Nucleus accumbens (tissue), 56 donors: ENCODE data around the gene ALB.

Experiments
- DNase-seq, 56 donors: peaks; one replicate each; lab custom pipeline; 2025; lab: John Stamatoyannopoulos, UW

The ALB gene

GRCh38 chr4:73448448-73449203, 44.5 kb downstream of the ALB start:
- DNase-seq = no peak

GRCh38 chr4:73450398-73451004, 46.4 kb downstream of the ALB start:
- DNase-seq = peak in 1 of 56 donors; percentile 1

- no peak for DNase-seq
Measured at GRCh38 chr4:73451404-73451803, 47.3 kb downstream of the ALB start.

- no peak for DNase-seq
Measured at GRCh38 chr4:73451981-73452747, 48.1 kb downstream of the ALB start.

GRCh38 chr4:73452953-73453700, 49.0 kb downstream of the ALB start:
- DNase-seq = no peak

- DNase-seq = no peak
Measured at GRCh38 chr4:73453701-73454005, 49.6 kb downstream of the ALB start.

- no peak for DNase-seq
Measured at GRCh38 chr4:73454920-73455319, 50.8 kb downstream of the ALB start.

- no peak for DNase-seq
Measured at GRCh38 chr4:73456177-73457022, 52.3 kb downstream of the ALB start.

GRCh38 chr4:73458184-73459047, 54.3 kb downstream of the ALB start:
- no peak for DNase-seq

GRCh38 chr4:73459048-73459421, 54.9 kb downstream of the ALB start:
- DNase-seq = no peak

GRCh38 chr4:73460913-73461522, 56.9 kb downstream of the ALB start:
- no peak for DNase-seq

GRCh38 chr4:73468170-73468569, 64.1 kb downstream of the ALB start:
- no peak for DNase-seq

GRCh38 chr4:73470728-73471127, 66.6 kb downstream of the ALB start:
- DNase-seq = no peak
